ENCODE data around the gene MOBP.
"Not testable (repeated sequence)": the region's sequence is repeated elsewhere in the genome, so short reads cannot be mapped to it uniquely, and the experiment has no call there.

The MOBP gene, protein sequence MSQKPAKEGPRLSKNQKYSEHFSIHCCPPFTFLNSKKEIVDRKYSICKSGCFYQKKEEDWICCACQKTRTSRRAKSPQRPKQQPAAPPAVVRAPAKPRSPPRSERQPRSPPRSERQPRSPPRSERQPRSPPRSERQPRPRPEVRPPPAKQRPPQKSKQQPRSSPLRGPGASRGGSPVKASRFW

DNA sequence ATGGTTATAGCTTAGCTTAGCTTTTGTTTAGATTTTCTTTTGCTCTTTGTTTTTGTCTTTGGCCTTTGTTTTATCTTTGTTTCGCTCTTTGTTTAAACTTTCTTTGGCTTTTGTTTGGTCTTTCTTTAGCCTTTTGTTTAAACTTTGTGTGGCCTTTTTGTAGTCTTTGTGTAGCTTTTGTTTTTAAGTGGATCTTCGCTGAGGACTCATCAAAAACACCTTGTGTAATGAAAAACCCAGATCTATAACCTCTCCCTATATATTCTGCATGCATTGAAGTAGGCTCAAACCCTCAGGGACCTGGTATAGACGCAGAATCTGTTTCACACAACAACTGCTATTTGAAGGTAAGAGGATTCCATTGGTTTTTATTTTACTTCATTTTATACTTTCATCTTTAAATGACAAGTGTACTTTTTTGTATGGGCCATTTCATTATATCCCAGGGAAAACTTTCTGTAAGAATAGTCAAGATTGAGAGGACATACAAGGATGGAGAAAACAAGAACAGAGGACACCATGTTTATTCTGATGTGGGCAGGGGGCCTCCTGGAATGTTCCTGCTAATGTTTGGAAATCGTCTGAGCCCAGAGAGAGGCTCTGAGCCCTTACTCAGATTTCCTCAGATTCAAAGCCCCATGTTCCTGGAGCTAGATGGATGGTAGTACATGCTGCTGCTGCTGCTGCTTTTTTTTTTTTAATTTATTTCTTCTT, at the start of gene MOBP:
Gene MOBP (plus strand): TSS at position 287 of the 714 bp plus-strand sequence. CDS start 34,390 bp downstream, outside the sequence.
- no peak for DNase-seq

DNA sequence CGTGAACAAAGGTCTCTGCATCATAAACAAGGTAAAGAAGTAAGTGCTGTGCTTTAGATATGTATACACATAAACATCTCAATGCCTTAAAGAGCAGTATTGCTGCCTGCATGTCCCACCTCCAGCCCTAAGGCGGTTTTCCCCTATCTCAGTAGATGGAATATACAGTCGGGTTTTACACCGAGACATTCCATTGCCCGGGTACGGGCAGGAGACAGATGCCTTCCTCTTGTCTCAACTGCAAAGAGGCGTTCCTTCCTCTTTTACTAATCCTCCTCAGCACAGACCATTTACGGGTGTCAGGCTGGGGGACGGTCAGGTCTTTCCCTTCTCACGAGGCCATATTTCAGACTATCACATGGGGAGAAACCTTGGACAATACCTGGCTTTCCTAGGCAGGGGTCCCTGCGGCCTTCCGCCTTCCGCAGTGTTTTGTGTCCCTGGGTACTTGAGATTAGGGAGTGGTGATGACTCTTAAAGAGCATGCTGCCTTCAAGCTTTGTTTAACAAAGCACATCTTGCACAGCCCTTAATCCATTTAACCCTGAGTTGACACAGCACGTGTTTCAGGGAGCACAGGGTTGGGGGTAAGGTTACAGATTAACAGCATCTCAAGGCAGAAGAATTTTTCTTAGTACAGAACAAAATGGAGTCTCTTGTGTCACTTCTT, 48.8 kb upstream of the MOBP start:
- not testable (repeated sequence) for DNase-seq

DNA sequence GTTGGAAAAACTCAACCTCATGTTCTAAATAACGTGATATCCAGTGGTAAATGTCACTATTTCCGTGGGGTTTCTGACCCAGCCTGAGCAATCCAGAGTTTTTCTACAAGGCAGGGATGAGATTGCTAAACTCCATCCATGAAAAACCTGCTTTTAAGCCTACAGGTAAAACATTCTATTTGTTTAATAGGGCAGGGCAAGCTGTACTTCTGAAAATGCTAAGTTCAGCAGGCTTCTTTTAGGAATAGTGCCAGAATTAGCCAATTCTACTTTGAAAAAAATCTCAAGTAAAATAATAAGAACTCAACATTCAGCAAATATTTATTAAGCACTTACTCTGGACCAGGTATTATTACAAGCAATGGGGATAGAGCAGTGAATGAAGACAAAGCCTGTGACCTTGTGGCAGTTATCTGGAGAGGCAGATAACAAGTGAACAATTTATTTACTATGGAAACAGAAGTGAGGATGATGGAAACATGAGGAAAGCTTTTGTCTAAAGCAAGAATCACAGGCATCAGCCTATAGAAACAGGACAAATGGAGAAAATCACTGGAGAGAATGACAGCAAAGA, 47.7 kb upstream of the MOBP start:
- DNase-seq = no peak

DNA sequence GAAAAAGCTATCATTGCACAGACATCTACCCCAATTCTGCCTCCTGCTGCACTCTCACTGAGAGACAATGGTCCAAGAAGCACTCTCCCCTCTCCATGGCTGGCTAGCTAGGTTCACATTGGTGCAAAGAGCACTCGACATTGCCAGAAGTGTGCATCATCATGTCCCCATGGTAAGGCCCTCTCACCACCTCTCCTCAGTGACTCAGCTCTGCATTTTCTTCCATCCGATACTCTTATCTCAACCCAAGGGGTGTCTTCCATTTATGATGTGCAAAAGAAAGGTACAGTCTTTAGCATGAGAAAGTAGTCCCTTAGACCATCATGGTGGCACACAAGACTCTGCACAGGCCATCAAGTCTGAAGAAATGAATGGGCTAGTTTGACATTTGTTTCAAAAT, 46.9 kb upstream of the MOBP start:
- no peak for DNase-seq

DNA sequence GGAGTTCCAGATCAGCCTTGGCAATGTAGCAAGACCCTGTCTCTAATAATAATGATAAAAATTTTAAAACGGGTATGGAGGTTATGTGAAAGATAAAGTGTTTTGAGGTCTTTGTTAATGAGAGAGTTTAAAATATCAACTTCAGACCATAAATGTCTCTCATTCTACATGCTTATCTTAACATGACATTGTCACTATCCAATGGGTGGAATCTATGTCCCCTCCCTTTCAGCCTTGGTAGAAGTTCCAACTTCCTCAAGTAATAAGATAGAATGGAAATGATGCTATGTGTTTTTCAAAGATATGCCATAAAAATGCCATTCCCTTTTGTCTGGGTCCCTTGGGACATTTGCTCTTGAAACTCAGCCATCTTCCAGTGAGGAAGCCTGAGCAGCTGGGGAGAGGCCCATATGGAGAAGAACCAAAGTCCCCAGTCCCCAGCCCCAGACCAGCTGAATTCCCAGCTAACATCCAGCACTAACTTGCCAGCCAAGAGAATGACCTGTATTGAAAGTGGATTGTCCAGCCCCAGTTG, 44.0 kb upstream of the MOBP start:
- no peak for DNase-seq

DNA sequence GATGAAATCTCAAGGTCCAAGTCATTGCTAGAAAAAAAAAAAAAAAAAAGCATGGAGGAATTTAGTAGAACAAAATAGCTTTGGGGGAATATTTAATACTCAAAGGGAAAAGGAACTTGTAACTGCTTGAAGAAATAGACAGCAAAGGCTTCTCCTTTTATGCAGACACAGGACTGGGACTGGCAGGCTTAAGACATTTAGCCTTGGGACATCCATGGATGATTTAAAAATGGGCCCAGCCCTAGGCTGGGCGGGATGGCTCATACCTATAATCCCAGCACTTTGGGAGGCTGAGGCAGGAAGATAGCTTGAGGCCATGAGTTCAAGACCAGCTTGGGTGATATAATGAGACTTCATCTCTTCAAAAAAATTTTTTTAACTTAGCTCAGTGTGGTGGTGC, 41.2 kb upstream of the MOBP start:
- no peak for DNase-seq

DNA sequence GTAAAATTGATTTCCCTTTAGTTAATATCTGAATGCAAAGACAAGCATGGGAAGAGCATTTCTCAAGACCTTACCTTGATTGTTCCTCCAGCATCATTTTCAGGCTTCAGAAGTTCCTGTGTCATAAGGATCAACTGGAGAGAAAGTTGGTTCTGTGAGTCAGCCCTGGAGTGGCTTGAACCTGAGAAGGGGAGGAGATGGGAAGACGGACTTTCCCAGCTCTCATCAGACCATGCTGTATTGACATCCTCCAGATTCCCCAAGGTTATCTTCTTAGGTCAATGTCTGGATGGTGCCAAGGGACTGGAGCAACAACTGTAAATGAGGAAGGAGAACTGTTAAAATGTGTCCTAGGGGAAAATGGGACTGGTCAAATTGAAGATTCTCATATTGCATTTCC, 40.0 kb upstream of the MOBP start:
- DNase-seq = no peak

DNA sequence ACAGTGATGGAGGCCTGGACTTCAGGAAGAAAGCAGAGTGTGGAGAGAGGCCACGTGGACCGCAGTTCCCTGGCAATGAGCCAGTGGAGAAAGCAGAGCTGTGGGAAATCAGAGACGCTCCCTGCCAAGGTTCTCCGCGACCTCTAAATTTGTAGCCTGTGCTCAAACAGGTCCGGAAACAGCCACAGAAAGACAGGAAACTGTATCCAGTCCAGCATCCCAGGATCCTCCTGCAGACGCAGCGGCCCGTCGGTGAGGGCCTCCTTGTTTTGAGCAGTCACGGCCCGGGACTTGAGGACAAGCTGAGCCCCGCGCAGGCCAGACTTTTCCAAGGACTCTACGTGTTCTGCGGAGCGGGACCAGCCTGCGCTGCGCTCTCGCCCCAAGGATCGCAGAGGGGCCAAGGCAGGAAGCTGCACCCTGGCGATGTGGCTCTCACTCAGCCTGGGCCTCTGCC, 38.7 kb upstream of the MOBP start:
- DNase-seq = no peak

DNA sequence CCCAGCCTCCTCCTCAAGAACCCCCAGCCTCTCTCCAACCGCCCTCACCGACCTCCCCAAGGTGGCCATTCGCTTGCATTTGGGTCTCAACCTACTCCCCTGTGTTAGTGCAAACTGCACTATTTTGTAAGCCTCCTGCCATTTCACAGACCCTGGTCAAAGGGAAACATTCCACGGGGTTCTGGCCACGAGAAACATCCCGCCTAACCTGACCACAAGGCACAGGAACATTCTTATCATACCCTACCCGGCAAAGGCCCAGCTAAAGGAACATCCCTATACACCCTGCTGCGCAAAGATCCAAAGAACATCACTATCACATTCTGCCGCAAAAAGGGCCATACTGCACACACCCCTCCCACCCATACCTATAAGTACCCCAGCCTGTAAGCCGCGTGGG, 38.0 kb upstream of the MOBP start:
- DNase-seq = no peak

DNA sequence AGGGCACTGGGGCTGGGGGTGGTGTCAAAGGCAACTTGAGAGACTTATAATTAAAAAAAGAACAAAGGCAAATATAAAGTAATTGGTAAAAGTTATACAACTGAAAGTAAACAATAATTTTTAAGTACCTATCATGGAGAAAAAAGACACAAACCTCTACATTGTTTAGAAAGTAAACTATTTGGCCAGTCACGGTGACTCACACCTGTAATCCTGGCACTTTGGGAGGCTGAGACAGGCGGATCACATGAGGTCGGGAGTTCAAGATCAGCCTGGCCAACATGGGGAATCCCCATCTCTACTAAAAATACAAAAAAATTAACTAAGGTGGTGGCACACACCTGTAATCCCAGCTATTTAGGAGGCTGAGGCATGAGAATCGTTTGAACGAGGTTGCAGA, 35.1 kb upstream of the MOBP start:
- DNase-seq = no peak

DNA sequence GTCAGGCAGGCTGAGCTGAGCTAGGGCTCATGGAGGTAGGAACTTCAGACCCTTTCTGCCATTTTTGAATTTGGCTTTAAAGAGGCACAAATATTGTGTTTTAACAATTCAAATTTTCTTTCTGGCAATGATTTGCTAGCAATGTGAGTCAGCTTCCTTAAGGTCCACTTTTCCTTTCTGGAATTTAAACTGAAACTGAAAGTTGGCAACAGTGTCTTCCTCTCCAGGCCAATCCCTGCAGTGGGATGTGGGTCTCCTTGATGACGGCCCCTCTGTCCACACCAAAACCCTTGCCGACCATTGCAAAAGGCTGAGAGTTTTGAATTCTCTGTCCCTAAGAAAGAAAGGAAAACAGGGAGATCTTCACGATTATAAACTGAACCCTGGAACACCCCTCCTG, 33.8 kb upstream of the MOBP start:
- DNase-seq = no peak

DNA sequence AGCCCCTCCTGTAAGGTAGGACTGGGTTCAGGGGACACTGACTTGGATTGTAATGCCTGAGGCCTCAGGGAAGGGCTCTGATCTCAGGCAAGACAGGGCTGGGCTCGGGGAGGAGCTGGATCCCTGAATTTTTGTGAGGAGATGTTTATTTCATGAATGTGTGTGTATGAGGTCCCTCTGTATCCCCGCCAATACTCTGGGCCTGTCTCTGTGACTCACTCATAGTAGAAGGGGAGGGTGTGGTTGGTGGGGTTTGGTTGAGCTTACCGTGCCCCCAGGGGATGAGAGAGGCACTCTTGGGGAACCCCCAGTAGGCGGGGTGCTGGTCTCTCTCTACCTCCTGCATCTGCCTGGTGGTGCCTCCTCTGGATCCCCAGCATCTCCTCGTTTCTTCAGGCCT, 32.9 kb upstream of the MOBP start:
- DNase-seq = no peak

DNA sequence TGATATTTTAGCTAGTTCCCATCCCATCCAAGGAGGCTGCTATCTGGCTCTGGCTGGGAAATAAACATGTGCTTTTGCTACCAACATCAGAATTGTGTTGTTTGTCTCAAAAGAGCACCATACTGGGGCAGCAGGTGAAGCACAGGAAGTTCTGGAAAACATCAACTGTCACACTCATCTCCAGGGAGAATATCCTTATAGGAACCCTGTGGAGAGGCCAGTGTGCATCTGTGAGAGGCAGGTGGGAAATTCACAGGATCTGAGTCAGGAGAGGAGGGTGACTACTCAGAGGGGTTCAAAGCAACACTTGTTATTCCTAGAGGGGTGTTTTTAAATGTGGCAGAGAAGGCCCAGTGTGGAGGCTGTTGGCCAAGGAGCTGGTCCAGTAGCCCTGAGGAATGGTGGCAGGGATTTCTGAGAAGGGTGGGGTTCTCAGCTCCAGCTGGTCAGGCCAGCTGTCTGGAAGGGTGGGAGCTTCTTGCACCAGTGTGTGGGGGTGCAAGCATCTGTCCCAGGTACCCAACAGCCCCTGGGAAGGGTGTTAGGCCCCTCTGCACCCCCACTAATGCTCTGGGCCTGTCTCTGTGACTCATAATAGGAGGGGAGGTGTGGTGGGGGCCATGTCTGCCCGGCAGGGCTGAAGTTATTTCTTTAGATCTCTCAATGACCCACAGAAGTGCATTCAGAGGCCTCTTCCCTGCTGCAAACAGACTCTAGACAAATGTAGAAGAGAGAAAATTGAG, 32.3 kb upstream of the MOBP start:
- no peak for DNase-seq

DNA sequence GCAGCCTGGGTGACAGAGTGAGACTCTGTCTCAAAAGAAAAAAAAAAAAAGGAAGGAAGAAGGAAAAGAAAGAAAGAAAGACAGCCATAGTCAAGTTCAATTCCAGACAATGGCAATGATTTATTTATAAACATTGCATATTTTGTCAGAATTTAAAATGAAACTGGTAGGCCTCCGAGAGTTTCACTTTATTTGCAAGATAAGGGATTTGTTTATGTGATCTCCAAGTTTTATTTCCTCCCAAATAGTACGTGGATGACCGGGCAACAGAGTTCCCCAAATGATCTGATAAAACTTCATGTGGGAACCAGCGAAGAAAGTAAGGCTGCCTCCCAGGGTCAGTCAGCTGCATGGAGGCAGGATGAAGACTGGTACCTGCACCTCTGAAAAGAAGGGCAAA, 28.6 kb upstream of the MOBP start:
- DNase-seq = no peak

DNA sequence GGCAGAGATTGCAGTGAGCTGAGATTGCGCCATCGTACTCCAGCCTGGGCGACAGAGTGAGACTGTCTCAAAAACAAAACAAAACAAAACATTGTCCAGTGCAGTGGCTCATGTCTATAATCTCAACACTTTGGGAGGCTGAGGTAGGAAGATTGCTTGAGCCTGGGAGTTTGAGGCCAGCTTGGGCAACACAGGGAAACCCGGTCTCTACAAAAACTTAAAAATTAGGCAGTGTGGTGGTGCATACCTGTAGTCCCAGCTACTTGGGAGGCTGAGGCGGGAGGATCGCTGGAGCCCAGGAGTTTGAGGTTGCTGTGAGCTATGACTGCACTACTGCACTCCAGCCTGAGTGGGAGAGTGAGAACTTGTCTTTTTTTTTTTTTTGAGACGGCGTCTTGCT, 27.2 kb upstream of the MOBP start:
- no peak for DNase-seq

DNA sequence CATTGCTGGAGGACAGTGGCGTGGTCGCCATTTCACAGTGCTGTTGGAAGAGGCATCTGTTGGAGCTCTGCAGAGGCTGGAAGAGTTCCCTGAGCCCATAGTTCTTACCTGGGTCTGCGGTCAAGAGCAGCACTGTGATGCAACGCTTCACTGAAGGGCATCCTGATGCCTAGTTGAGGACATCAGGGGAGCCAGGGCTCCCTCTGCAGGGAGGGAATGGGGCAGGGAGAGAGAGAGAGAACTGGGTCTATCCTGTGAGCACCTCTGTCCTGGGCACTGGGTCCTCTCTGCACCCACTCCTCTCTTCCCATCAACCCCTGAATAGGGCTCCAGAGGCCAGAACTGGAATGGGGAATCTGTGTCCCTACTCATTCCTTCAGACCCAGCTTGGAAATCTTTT, 23.9 kb upstream of the MOBP start:
- DNase-seq = no peak

DNA sequence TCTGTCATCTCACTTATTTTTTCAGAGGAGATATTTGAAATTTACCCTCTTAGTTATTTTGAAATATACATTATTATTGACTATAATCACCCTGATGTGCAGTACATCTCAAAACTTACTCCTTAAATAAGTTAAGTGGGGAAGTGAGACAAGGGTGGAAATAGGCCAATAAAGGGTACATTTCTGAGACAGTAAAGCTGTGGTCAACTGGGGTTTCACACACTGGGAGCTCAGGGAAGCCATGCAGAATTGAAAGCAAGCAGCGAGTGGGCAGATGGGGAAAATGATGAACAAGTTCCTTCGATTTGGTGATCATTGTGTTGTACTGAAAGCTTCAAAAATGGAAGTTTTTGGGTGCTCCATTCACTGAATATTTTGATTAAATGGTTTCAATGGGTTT, 21.6 kb upstream of the MOBP start:
- DNase-seq = no peak

DNA sequence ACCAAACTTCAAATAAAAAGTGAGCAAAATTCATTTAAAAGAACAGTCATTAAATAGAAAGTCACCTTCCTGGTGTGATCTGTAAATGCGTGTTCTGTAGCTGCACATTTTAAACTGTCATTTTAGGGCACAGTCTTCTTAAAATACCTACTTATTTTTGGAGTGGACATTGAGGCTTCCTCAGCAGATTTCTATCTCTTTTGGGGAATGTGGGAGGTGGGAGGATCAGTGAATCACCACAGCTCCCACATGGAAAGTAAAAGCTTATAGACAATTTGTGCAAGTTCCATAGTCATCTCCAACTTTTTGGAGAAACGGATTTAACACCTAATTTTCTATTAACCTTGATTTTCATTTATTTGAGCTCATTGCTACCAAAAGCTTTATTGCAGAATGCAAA, 21.0 kb upstream of the MOBP start:
- no peak for DNase-seq

DNA sequence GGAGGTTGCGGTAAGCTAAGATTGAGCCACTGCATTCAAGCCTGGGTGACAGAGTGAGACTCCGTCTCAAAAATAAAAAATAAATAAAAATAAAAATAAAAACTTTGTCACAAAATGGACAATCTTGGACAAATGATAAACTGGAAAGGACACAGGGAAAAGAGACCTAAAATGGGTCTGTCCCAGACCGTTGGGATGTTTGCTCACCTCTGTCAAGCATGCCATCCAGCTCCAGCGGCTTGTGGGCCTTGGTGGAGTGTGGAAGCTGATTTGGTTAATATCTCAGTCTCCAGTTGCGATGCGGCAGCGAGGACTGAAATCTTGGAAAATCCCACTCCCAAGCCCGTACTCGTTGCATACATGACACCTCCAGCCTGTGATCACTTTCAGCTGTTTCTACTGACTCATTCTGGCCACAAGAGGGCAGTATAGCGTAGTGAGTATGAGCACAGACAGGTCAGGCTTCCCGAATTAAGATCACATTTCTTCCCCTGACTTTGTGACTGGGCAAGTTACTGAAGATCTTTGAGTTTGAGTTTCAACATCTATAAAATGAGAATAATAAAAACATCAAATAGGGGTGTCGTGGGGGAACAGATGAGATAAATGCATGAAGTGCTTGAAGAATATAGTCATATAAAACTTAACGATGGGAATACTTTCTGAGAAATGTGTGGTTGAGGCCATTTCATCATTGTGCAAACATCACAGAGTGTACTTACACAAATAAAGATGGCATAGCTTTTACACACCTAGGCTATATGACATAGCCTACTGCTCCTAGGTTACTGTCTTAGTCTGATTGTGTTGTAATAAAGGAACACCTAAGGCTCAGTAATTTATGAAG, 19.6 kb upstream of the MOBP start:
- peak; percentile 47 for DNase-seq

DNA sequence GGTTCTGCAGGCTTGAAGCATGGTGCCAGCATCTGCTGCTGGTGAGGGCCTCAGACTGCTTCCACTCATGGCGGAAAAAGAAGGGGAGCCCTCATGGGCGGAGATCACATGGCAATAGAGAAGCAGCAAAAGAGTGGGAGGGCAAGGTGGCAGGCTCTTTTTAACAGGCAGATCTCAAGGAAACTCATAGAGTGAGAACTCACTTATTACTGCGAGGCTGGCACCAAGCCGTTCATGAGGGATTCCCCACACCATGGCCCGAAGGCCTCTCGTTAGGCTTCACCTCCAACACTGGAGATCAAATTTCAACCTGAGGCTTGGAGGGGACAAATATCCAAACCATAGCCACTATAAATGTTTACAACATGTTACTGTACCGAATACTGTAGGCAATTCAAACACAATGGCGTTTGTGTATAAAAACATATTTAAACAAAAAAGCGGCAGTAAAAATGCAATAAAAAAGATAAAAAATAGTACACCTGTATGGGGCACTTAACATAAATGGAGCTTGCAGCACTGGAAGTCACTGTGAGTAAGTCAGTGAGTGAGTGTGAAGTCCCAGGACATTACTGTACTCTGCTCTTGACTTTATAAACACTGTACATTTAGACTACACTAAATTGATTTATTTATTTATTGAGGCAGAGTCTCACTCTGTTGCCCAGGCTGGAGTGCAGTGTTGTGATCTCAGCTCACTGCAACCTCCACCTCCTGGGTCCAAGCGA, 18.8 kb upstream of the MOBP start:
- DNase-seq = no peak

DNA sequence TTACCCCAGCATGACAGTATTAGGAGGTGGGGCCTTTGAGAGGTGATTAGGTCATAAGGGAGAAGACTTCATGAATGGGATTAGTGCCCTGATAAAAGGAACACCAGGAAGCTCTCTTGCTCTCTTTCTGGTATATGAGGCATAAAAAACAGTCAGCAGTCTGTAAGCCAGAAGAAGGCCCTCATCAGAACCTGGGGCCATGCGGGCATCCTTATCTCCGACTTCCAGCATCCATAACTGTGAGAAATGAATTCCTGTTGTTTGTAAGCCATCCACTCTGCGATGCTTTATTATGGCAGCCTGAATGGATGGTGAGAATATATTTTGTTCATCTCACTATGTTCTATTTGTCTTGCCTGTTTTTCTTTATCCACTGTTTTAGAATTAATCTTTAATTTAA, 17.7 kb upstream of the MOBP start:
- no peak for DNase-seq
